Measurements from ENCODE around the gene SPEG.

The SPEG gene

DNA sequence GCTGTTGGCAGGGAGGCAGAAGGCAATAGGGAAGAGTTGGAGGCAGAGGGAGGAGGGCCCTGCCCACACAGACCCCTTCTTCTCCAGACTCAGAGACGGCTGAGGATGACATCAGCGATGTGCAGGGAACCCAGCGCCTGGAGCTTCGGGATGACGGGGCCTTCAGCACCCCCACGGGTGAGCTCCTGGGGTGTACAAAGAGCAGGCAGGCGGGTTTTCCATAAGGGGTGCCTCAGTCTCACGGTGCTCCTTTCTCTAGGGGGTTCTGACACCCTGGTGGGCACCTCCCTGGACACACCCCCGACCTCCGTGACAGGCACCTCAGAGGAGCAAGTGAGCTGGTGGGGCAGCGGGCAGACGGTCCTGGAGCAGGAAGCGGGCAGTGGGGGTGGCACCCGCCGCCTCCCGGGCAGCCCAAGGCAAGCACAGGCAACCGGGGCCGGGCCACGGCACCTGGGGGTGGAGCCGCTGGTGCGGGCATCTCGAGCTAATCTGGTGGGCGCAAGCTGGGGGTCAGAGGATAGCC lies 10.0 kb downstream of the SPEG start:
- DNase-seq (ENCODE audit: low read depth): no peak

GRCh38 chr2:219445220-219445640 lies 10.6 kb downstream of the SPEG start:
- no peak for DNase-seq (ENCODE audit: low read depth)

DNA sequence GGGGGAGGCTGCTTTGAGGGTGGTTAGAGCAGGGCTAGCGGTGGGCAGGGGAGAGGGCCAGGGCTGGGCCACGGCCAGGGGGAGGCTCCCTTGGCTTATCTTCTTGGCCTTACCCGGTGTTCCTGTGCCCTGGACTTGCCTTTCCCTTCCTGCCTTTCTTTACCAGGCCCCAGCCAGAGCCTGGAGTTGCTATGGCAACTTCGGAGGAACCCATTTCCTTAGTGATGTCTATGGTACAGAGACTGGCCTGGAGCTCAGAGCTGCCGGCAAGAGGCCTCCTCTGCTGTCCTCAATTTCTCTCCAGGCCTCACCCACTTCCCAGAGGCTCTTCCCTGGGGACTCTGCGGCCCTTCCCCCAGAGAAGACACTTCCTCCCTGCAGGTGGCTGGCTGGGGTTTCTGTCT lies 11.5 kb downstream of the SPEG start:
- DNase-seq (ENCODE audit: low read depth): peak; percentile 29

GRCh38 chr2:219446689-219447088 lies 12.0 kb downstream of the SPEG start:
- no peak for DNase-seq (ENCODE audit: low read depth)

DNA sequence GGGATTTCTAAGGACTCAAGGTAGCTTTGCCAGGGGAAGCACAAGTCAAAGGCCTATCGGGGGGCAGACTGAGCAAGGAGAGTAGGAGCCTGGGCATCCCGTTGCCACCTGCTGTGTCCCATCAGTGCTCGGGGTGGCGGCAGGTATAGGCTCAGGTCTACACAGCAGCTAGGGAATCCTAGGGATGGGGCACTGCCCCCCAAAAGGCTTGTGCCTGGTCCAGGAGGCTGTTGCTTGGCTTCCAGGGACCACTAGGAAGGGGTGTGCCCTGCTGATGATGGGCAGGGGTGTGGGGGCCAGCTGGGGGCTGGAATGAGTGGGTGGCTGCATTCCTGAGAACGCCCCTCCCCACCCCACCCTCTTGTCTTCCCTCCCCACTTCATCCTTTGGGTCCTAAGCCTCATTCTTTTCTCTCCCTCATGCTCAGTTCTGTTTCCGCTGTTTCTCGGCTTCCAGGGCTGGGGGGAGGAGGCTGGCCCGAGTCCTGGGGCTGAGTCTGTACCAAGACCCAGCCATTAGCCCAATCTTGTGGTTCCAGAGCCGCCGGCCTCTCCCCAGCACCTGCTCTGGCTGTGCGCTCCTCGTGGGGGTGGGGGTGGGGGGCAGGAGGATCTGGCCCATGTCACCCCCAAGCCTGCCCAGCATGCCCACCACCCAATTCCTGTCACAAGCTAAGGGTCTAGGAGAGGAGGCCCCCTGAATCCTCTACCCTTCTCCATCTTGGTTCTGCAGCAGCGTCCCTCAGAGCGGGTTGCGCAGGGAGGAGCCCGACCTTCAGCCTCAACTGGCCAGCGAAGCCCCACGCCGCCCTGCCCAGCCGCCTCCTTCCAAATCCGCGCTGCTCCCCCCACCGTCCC lies 12.8 kb downstream of the SPEG start:
- DNase-seq (ENCODE audit: low read depth): no peak

DNA sequence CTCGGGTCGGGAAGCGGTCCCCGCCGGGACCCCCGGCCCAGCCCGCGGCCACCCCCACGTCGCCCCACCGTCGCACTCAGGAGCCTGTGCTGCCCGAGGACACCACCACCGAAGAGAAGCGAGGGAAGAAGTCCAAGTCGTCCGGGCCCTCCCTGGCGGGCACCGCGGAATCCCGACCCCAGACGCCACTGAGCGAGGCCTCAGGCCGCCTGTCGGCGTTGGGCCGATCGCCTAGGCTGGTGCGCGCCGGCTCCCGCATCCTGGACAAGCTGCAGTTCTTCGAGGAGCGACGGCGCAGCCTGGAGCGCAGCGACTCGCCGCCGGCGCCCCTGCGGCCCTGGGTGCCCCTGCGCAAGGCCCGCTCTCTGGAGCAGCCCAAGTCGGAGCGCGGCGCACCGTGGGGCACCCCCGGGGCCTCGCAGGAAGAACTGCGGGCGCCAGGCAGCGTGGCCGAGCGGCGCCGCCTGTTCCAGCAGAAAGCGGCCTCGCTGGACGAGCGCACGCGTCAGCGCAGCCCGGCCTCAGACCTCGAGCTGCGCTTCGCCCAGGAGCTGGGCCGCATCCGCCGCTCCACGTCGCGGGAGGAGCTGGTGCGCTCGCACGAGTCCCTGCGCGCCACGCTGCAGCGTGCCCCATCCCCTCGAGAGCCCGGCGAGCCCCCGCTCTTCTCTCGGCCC lies 13.6 kb downstream of the SPEG start:
- DNase-seq (ENCODE audit: low read depth): no peak

DNA sequence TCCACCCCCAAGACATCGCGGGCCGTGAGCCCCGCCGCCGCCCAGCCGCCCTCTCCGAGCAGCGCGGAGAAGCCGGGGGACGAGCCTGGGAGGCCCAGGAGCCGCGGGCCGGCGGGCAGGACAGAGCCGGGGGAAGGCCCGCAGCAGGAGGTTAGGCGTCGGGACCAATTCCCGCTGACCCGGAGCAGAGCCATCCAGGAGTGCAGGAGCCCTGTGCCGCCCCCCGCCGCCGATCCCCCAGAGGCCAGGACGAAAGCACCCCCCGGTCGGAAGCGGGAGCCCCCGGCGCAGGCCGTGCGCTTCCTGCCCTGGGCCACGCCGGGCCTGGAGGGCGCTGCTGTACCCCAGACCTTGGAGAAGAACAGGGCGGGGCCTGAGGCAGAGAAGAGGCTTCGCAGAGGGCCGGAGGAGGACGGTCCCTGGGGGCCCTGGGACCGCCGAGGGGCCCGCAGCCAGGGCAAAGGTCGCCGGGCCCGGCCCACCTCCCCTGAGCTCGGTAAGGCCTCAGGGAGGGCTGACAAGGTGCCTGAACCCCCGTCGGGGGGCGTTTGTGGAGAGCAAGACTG lies 14.2 kb downstream of the SPEG start:
- DNase-seq (ENCODE audit: low read depth): no peak

GRCh38 chr2:219449609-219450008 lies 15.0 kb downstream of the SPEG start:
- no peak for DNase-seq (ENCODE audit: low read depth)

DNA sequence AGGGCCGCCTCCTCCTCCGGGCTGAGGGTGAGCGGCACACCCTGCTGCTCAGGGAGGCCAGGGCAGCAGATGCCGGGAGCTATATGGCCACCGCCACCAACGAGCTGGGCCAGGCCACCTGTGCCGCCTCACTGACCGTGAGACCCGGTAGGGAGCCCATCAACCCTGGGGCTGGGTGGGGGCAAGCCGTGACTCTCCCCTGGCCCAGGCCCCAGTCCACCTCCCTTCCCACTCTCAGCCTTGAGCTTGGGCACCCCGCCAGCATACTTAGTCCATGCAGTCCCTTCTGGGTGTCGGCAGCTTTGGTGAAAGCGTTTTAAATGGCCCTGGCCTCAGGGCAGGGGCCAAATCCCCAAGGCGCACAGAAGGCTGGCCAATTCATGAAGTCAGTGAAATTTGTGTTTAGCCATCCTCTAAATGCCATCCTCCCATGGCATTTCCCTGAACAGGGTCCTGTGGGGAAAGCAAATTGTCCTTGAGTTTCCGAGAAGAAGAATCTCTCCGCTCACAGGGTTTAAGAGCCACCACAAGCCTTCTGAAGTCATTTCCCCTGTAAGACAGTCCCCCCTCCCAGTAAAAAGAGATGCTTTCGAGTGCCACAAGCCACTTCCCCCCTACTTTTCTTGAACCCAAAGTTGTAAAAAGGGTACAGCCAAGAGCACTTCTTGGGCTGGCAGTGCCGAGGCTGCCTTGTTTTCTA lies 17.2 kb downstream of the SPEG start:
- no peak for DNase-seq (ENCODE audit: low read depth)

- peak; percentile 70 for DNase-seq (ENCODE audit: low read depth)
Measured at GRCh38 chr2:219452361-219453317, 18.0 kb downstream of the SPEG start.

DNA sequence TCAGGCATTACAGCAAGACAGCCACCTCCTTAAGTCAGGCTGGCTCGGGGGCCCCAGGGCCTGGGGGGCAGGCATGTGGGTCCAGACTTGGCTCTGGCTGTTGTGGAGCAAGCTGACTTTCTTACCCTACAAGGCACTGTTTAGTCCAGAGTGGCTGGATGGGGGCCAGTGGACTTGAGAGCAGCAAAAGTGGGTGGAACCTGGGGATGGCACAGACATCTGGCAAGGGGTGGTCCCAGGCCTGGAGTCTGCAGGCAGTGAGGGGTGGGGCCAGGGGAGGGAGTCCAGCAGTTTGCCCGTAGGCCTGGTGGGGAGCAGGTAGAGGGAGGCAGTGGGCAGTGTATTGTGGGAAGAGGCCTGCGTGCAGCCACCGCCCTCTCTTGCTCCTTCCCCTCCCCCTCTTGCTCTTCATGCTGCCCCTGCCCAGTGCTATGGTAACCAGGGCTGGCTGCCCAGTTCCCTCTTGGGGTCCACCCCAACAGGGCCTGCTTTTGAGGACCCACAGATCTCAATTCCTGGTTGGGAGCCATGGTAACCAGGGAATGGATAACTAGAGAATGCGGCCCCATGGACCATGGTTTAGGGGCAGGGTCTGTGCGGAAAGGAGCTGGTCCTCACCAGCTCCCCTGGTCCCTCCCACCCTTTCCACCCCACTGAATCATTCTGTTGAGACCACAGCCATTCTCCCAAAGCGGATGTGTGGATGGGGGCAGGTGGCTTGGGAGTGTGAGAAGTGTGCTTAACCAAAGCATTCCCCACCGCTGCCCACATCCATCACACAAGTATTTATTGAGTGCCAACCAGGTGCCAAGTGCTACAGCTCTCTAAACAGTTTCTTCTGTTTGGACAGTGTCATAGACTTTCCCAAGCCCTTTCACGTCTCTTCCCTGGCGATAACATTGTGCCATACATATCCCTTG lies 19.3 kb downstream of the SPEG start:
- DNase-seq (ENCODE audit: low read depth): peak; percentile 67

GRCh38 chr2:219455581-219455980 lies 20.9 kb downstream of the SPEG start:
- DNase-seq (ENCODE audit: low read depth): no peak

- DNase-seq (ENCODE audit: low read depth): no peak
Measured at GRCh38 chr2:219457784-219458369, 23.2 kb downstream of the SPEG start.

DNA sequence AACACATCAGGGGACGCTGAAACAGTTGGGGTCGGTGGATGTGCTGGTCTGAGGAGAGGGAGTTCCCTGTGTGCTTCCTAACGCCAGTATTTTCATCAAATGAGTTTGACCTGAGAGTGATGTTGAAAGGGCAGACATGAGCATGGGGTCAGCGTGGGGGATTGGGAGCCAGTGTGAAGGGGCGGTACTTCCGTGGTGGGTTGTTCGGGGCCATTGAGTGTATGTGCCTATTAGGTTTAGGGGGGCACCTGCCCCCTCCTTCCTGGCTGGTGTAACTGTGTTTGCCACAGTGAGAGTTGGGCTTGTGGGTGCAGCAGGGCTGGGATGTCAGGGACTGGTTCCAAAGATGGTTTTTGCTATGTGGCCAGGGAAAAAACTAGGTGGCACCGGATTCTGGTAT lies 24.4 kb downstream of the SPEG start:
- no peak for DNase-seq (ENCODE audit: low read depth)

- DNase-seq (ENCODE audit: low read depth): peak; percentile 37
Measured at GRCh38 chr2:219459460-219460311, 25.0 kb downstream of the SPEG start.

DNA sequence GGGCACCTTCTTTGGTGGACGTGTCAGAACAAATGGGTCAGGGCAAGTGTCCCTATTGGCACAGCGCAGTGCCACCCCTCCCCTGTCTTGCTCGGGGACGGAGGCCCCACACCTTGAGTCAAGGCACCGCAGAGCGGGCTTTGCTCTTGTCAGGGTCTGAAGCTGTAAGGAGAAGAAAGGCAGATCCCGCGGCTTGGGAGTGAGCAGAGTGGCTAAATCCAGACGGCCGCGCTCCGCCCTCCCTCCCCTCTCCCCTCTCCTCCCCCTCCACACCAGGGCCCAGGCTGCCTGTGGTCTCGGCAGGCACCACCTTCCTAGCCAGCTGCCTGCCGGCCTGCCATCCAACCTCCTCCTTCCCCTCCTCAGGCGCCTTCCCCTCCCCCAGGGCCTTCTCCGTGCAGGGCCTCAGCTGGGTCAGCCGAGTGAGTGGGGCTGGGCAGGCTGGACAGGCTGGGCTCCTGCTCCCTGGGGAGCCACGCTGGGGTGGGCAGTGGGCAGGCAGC lies 25.8 kb downstream of the SPEG start:
- DNase-seq (ENCODE audit: low read depth): no peak

GRCh38 chr2:219461047-219461514 lies 26.4 kb downstream of the SPEG start:
- no peak for DNase-seq (ENCODE audit: low read depth)

- no peak for DNase-seq (ENCODE audit: low read depth)
Measured at GRCh38 chr2:219461669-219462068, 27.0 kb downstream of the SPEG start.
